Spleen (tissue), 7 donors: ENCODE data around the gene GSG1L.

Experiments
- CTCF ChIP-seq, 11 experiments: fragments of 200-600 bp in 7 of 11; fragments of 450-650 bp in 4 of 11; sonication (generic) in 4 of 11; IDR thresholded peaks in 8 of 11; conservative IDR thresholded peaks in 3 of 11; 1 replicate in 7 of 11; 2 replicates in 4 of 11; pipeline versions ENCODE4 v1.4.0 to v1.8.0; 2016 to 2021; ENCODE audit warnings: antibody characterized with exemption in 11 of 11, inconsistent platforms in 4 of 11, mild to moderate bottlenecking in 1 of 11
- POLR2AphosphoS5 ChIP-seq, 3 donors: sonication (generic); formaldehyde crosslinking; IDR thresholded peaks; one replicate each; pipeline ENCODE4 v1.5.1; 2017; ENCODE audit warnings: antibody characterized with exemption in 3 of 3
- donor health status: DM: no; HTN: no; CAD: no; lungs with moderate emphysema.
- donor health status: DM: no; HTN: no; CAD: no.
- donor health status: DM: no; HTN: no; CAD: no.

DNA sequence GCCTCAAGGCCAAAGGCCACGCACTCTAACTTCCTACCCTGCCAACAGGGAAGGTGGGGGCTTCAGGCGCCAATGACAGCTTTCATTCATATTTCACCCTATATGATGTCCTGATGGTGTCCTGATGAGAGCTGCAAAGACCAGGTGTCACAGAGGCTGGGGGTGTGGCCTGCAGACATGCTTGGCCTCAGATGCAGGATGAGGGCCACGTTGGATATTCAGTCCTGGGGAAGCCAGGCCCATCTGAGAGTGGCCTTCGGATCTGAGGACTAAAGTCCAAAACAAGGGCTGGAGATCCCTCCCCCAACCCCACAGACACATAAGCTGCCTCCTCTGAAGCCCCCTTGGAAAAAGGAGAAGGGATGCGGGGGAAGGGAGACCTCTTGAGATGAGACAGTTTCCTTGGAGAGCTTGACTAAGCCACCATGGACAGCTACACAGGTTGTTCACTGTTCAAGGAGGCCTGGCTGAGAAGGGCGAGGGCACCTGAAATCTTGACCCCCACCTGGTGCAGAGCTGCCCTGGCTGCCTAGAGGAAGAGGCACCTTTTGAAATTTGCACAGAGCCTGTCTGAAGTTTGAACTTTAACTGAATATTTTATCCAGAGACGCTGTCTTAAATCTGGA lies 24.3 kb upstream of the GSG1L start:
- TF ChIP-seq CTCF (IDR thresholded peaks at IDR 0.05 in 8 of 11, conservative IDR thresholded peaks at IDR 0.05 in 3 of 11) (no peak), POLR2AphosphoS5 (IDR thresholded peaks at IDR 0.05) (no peak)
